GM12878 (cell line): Measurements from ENCODE around the gene DPM1. TPM values are rescaled to one million over a fixed set of nuclear protein-coding genes. Genes with fewer than 3 reads are reported as not detected.

Source experiments
- ATAC-seq: fragments of 200-7000 bp; cut with Tn5 transposase; 3 replicates; pipeline ENCODE4 v1.9.1; 2020; ENCODE audit warnings: mild to moderate bottlenecking, moderate library complexity
- BruUV-seq: library from RNA; stranded (reverse); fragments of 400-500 nt; replicated peaks from 2 replicates; lab custom pipeline; 2021; lab: Mats Ljungman, UMichigan
- CTCF ChIA-PET: fragments of 300-600 bp; sonication (Branson Sonifier 250); formaldehyde crosslinking; extraction: SDS; loops from one replicate; lab custom pipeline; 2021; ENCODE audit warnings: inconsistent platforms; lab: Yijun Ruan, JAX
- POLR2A ChIA-PET: fragments of 350-600 bp; formaldehyde crosslinking; extraction: SDS; loops from one replicate; lab custom pipeline; 2021; ENCODE audit warnings: inconsistent platforms; lab: Charles Lee
- RAD21 ChIA-PET: fragments of 300-600 bp; sonication (Branson Sonifier 250); formaldehyde crosslinking; loops from one replicate; lab custom pipeline; 2023; ENCODE audit warnings: antibody characterized with exemption; ENCODE audit not compliant: unreplicated experiment; lab: Charles Lee
- SMC1A ChIA-PET: fragments of 300-600 bp; sonication (Branson Sonifier 250); formaldehyde crosslinking; loops from one replicate; lab custom pipeline; 2023; ENCODE audit not compliant: unreplicated experiment, uncharacterized antibody; lab: Charles Lee
- DNase-seq: peaks from one replicate; pipeline ENCODE4 v3.0.0-alpha.2; 2011; ENCODE audit warnings: low read depth, low spot score
- FAIRE-seq: peaks from 3 replicates; lab custom pipeline; 2011; peaks lifted over from hg19 to GRCh38; lab: Jason Lieb, UNC
- H2AFZ ChIP-seq: 2 replicates; pipeline ENCODE4 v1.6.0; 2011; ENCODE audit warnings: low read depth, low read length, control low read depth; ENCODE audit not compliant: control insufficient read depth
- H3K27ac ChIP-seq: 2 replicates; pipeline ENCODE4 v1.5.1; 2011; ENCODE audit warnings: control low read depth; ENCODE audit not compliant: control insufficient read depth, insufficient read depth
- H3K27me3 ChIP-seq, 2 experiments: replicated peaks in 1 of 2; 2 replicates each; pipeline versions ENCODE4 v1.6.0 to v1.6.1; 2011; ENCODE audit warnings: low read length in 1 of 2; ENCODE audit not compliant: control insufficient read depth in 2 of 2, insufficient read depth in 2 of 2
- H3K36me3 ChIP-seq, 2 experiments: 2 replicates each; pipeline ENCODE4 v1.5.1; 2011; ENCODE audit warnings: low read length in 1 of 2; ENCODE audit not compliant: control insufficient read depth in 2 of 2, insufficient read depth in 2 of 2
- H3K4me1 ChIP-seq: 2 replicates; pipeline ENCODE4 v1.6.1; 2011; ENCODE audit warnings: mild to moderate bottlenecking, low read length, moderate library complexity, mixed read lengths; ENCODE audit not compliant: control insufficient read depth, insufficient read depth
- H3K4me2 ChIP-seq: 2 replicates; pipeline ENCODE4 v1.6.0; 2011; ENCODE audit warnings: control low read depth; ENCODE audit not compliant: control insufficient read depth, insufficient read depth
- H3K4me3 ChIP-seq: fragments of 200-600 bp; sonication (generic); 2 replicates; pipeline ENCODE4 v1.5.1; 2016
- H3K79me2 ChIP-seq: 2 replicates; pipeline ENCODE4 v1.6.0; 2011; ENCODE audit warnings: low read length; ENCODE audit not compliant: control insufficient read depth, insufficient read depth
- H3K9ac ChIP-seq: 2 replicates; pipeline ENCODE4 v1.8.0; 2011; ENCODE audit warnings: low read length, control low read depth, mixed read lengths; ENCODE audit not compliant: control insufficient read depth, insufficient read depth
- H3K9me3 ChIP-seq: replicated peaks from 3 replicates; pipeline ENCODE4 v1.5.1; 2011; ENCODE audit warnings: mild to moderate bottlenecking, low read length; ENCODE audit not compliant: control insufficient read depth, insufficient read depth
- H4K20me1 ChIP-seq: 2 replicates; pipeline ENCODE4 v1.6.0; 2011; ENCODE audit not compliant: control insufficient read depth, insufficient read depth
- CHD4 ChIP-seq: fragments of 200-600 bp; sonication (generic); IDR thresholded peaks from 2 replicates; pipeline ENCODE4 v1.6.1; 2016; ENCODE audit warnings: mild to moderate bottlenecking
- CUX1 ChIP-seq: IDR thresholded peaks from 2 replicates; pipeline ENCODE4 v1.6.1; 2012; ENCODE audit warnings: improper control_type of control experiment, low read depth, low read length; ENCODE audit not compliant: insufficient replicate concordance
- E4F1 ChIP-seq: fragments of 450-650 bp; IDR thresholded peaks from 2 replicates; pipeline ENCODE4 v1.6.1; 2018; ENCODE audit warnings: borderline replicate concordance, mild to moderate bottlenecking; ENCODE audit not compliant: partially characterized antibody
- HDAC2 ChIP-seq: fragments of 200-600 bp; sonication (generic); IDR thresholded peaks from 2 replicates; pipeline ENCODE4 v1.6.1; 2017
- HDAC6 ChIP-seq: fragments of 200-600 bp; sonication (generic); IDR thresholded peaks from one replicate; pipeline ENCODE4 v1.8.0; 2017; ENCODE audit warnings: antibody characterized with exemption; ENCODE audit not compliant: unreplicated experiment
- KLF5 ChIP-seq: fragments of 450-650 bp; IDR thresholded peaks from 2 replicates; pipeline ENCODE4 v1.6.1; 2014; ENCODE audit warnings: mild to moderate bottlenecking; ENCODE audit not compliant: partially characterized antibody
- NFYB ChIP-seq: IDR thresholded peaks from 2 replicates; pipeline ENCODE4 v1.6.1; 2011; ENCODE audit warnings: low read depth, mild to moderate bottlenecking, low read length, improper control_type of control experiment, moderate library complexity; ENCODE audit not compliant: insufficient read depth
- NR2C1 ChIP-seq: fragments of 450-650 bp; IDR thresholded peaks from 2 replicates; pipeline ENCODE4 v1.6.1; 2017; ENCODE audit warnings: antibody characterized with exemption, mild to moderate bottlenecking, moderate library complexity
- TCF7 ChIP-seq: IDR thresholded peaks from 2 replicates; pipeline ENCODE4 v1.6.1; 2014; ENCODE audit warnings: antibody characterized with exemption, borderline replicate concordance
- ZSCAN29 ChIP-seq: fragments of 450-650 bp; IDR thresholded peaks from 2 replicates; pipeline ENCODE4 v1.6.1; 2017; ENCODE audit warnings: mild to moderate bottlenecking, moderate library complexity
- WGBS: methylation state at CpG from one replicate; pipeline ENCODE4 v1.1.6; 2016; ENCODE audit warnings: low lambda C conversion rate; ENCODE audit not compliant: insufficient replicate concordance, insufficient coverage; ENCODE audit errors: missing lambda C conversion rate; 5-methylcytosine and 5-hydroxymethylcytosine counted together
- in situ Hi-C: fragments of 300-500 bp; cut with MboI; formaldehyde crosslinking; loops from 9 replicates; pipeline ENCODE4 v1.14.3; 2018; ENCODE audit warnings: mixed read lengths
- intact Hi-C: fragments of 100-400 bp; cut with micrococcal nuclease; formaldehyde crosslinking; loops from one replicate; pipeline ENCODE4 v1.14.2; 2022; ENCODE audit not compliant: unreplicated experiment
- polyA plus RNA-seq, 11 experiments: library from polyadenylated mRNA; depleted of rRNA in 4 of 11; unstranded in 6 of 11; stranded (reverse) in 5 of 11; fragments of >200 nt; fragmentation: Nextera tagmentation in 4 of 11; fragmentation: Illumina TruSeq in 1 of 11; extraction: Ambion mirVana in 4 of 11; extraction: Trizol in 1 of 11; gene quantifications; 1 replicate in 1 of 11; 2 replicates in 10 of 11; pipeline versions ENCODE4 v1.2.1 to v1.2.3, GENCODE V29; 2011 to 2016; ENCODE audit warnings: inconsistent platforms in 2 of 11, missing spikeins in 2 of 11, low read depth in 1 of 11
- total RNA-seq, 4 experiments: library from RNA; depleted of rRNA in 3 of 4; stranded (reverse); fragments of >200 nt in 3 of 4; fragmentation: Illumina TruSeq in 1 of 4; extraction: Trizol in 1 of 4; gene quantifications; 2 replicates each; pipeline versions ENCODE4 v1.2.1 to v1.2.3, GENCODE V29; 2013 to 2021
- TF ChIP-seq, protein P1 (sequence below): fragments of 150-350 bp; IDR thresholded peaks from 2 replicates; pipeline ENCODE4 v1.6.1; 2016; ENCODE audit warnings: low read depth, low read length
- TF ChIP-seq, protein P2 (sequence below): fragments of 450-650 bp; IDR thresholded peaks from 2 replicates; pipeline ENCODE4 v1.6.1; 2016; ENCODE audit warnings: mild to moderate bottlenecking

DPM1 gene
- total and polyA plus RNA-seq, 10 of the 15 experiments (the other 5 are each of a cell fraction or from before 2014, with no cell fraction given), result 53.3 to 167 (median 108) TPM

DNA sequence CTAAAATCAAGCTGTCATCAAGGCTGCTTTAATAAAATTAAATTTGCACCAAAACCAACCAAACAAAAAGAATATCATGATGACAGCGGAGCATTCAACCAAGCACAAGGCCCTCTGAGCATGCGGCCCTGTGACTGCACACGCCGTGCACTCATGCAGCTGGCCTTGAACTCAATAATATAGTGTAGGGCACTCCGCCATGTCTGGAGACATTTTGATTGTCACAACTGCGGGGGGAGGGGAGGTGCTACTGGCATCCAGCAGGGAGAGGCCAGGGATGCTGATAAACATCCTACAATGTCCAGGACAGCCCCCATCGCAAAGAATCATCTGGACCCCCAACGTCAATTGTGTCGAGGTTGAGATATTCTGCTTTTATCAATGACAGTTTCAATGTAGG is 10.0 kb upstream of the DPM1 start:
- ChIA-PET CTCF (interaction anchor here (0.9 to 2.1 kb wide), 2 partner anchors 13 to 19 kb away, joined by 4 to 6 read pairs; no protein-coding TSS in a partner anchor), POLR2A (no interaction called here), RAD21 (no interaction called here), SMC1A (interaction anchor here (0.6 kb wide), 1 partner anchor 24 kb away, joined by 3 read pairs; no protein-coding TSS in a partner anchor)
- H3K79me2 ChIP-seq, result no peaks in the 10 kb centered on the region
- H3K4me3 ChIP-seq, result no peak overlapping the region
- no peaks in the 10 kb centered on the region for H3K36me3 ChIP-seq
- 47% methylated on average over 9 of the region's 9 CpGs for WGBS
- H3K9ac ChIP-seq, result no peak overlapping the region
- no peaks in the 10 kb centered on the region; a peak in 2 of 4 replicates for H3K27me3 ChIP-seq
- H4K20me1 ChIP-seq, result no peaks in the 10 kb centered on the region
- no peak overlapping the region for H3K4me2 ChIP-seq
- H3K9me3 ChIP-seq, result no peaks in the 10 kb centered on the region
- H3K4me1 ChIP-seq, result no peaks in the 10 kb centered on the region
- FAIRE-seq, result no peak
- no peak for ATAC-seq
- intact Hi-C loops, result no loop called here
- no TSS peak for BruUV-seq
- in situ Hi-C loops, result no loop called here
- DNase-seq, result no peak
- H3K27ac ChIP-seq, result no peak overlapping the region
- no peak overlapping the region for H2AFZ ChIP-seq
- no peak for TF ChIP-seq CHD4
- no peak for TF ChIP-seq HDAC6
- TF ChIP-seq NR2C1, result no peak
- TF ChIP-seq KLF5, result no peak
- TF ChIP-seq NFYB, result no peak
- TF ChIP-seq HDAC2, result no peak
- no peak for TF ChIP-seq TCF7
- TF ChIP-seq ZSCAN29, result no peak
- no peak for TF ChIP-seq CUX1
- no peak for TF ChIP-seq E4F1
- TF ChIP-seq, protein P1, sequence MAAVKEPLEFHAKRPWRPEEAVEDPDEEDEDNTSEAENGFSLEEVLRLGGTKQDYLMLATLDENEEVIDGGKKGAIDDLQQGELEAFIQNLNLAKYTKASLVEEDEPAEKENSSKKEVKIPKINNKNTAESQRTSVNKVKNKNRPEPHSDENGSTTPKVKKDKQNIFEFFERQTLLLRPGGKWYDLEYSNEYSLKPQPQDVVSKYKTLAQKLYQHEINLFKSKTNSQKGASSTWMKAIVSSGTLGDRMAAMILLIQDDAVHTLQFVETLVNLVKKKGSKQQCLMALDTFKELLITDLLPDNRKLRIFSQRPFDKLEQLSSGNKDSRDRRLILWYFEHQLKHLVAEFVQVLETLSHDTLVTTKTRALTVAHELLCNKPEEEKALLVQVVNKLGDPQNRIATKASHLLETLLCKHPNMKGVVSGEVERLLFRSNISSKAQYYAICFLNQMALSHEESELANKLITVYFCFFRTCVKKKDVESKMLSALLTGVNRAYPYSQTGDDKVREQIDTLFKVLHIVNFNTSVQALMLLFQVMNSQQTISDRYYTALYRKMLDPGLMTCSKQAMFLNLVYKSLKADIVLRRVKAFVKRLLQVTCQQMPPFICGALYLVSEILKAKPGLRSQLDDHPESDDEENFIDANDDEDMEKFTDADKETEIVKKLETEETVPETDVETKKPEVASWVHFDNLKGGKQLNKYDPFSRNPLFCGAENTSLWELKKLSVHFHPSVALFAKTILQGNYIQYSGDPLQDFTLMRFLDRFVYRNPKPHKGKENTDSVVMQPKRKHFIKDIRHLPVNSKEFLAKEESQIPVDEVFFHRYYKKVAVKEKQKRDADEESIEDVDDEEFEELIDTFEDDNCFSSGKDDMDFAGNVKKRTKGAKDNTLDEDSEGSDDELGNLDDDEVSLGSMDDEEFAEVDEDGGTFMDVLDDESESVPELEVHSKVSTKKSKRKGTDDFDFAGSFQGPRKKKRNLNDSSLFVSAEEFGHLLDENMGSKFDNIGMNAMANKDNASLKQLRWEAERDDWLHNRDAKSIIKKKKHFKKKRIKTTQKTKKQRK, result no peak
- TF ChIP-seq, protein P2, sequence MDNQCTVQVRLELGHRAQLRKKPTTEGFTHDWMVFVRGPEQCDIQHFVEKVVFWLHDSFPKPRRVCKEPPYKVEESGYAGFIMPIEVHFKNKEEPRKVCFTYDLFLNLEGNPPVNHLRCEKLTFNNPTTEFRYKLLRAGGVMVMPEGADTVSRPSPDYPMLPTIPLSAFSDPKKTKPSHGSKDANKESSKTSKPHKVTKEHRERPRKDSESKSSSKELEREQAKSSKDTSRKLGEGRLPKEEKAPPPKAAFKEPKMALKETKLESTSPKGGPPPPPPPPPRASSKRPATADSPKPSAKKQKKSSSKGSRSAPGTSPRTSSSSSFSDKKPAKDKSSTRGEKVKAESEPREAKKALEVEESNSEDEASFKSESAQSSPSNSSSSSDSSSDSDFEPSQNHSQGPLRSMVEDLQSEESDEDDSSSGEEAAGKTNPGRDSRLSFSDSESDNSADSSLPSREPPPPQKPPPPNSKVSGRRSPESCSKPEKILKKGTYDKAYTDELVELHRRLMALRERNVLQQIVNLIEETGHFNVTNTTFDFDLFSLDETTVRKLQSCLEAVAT, result no peak
